Measurements from ENCODE around the gene SFTPB.
"Not testable (repeated sequence)": the region's sequence is repeated elsewhere in the genome, so short reads cannot be mapped to it uniquely, and the experiment has no call there.

The SFTPB gene

DNA sequence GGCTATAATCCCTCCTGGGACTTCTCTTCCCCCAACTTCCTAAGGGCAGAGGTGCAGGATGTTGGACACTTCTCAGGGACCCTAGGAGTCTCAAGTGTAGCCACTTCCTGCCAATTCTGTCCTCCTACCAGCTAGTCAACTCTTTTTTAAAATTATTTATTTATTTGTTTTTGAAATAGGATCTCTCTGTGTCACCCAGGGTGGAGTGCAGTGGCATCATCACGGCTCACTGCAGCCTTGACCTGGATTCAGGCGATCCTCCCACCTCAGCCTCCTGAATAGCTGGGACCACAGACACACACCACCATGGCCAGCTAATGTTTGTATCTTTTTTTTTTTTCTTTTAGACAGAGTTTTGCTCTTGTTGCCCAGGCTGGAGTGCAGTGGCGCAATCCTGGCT lies 11.5 kb downstream of the SFTPB start:
- no peak for DNase-seq (ENCODE audit: low read depth in 2 of 2)

DNA sequence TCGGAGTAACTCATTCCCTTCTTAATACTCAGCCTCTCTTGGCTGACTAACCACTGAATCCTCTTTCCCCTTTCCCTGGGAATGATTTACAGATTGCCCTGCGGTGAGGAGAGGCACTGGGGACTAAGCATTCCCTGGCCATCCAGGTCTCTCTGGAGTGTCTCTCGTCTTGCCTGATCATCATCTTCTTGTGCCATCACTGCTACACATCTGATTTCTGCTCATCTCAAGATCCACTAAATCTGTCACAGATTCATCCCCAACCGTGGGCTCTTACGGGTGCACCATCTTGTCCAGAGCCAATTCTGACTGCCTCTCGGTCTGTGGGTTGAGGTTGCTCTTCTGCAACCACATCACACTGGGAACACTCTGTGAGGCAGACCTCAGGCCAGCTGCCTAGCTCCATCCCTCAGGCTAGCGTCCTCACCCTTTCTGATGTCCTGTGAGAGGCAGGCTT lies 12.0 kb downstream of the SFTPB start:
- no peak for DNase-seq (ENCODE audit: low read depth in 2 of 2)

DNA sequence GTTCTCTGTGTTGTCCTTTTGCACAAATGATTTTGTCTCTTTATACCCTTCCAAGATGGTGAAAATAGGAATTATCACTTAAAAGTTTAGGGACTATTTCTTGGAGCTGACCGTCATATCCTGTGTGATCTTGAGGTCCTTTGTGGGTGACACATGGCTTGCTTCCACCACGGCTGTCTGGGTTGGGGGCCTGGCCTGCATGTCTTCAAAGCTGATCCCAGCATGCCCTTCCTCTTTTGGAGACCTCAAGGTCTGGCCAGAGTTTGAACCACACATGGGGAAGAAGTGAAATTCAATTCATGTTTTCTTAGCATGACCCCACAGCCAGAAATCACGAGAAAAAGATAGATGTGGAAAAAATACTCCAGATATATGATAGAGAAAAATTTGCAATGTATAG lies 14.0 kb downstream of the SFTPB start:
- DNase-seq (ENCODE audit: low read depth in 2 of 2) = no peak

DNA sequence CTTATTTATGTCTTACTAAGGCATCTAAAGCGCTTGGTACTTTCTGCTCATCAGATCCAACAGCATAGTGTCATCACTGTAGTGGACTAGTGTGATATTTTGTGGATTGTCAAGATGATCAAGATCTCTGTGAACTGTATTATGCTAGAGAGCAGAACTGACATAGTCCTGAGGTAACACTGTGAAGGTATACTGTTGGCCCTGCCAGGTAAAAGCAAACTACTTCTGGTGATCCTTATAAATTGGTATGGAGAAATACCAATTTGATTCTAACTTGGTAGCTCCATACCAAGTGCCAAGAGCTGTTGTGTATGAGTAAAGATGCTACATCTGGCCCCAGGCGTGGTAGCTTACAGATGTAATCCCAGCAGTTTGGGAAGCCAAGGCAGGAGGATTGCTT lies 15.9 kb downstream of the SFTPB start:
- no peak for DNase-seq (ENCODE audit: low read depth in 2 of 2)

DNA sequence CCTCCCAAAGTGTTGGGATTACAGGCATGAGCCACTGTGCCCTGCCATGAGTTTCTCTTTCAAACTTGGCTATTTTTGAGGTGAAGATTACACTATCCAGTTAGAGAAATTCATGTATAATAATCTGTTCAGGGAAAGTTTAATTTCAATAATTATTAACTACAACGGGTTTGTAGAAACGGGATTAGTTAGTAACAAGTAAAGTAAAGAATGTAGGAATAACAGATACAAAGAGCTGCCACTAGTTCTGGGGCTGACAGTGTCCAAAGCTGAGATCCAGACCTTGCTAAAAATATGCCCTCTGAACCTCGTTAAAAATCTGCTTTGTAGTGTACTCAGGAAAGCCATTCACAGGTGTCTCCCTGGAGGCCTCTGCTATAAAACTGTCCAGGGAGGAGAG lies 16.9 kb downstream of the SFTPB start:
- DNase-seq (ENCODE audit: low read depth in 2 of 2) = no peak

DNA sequence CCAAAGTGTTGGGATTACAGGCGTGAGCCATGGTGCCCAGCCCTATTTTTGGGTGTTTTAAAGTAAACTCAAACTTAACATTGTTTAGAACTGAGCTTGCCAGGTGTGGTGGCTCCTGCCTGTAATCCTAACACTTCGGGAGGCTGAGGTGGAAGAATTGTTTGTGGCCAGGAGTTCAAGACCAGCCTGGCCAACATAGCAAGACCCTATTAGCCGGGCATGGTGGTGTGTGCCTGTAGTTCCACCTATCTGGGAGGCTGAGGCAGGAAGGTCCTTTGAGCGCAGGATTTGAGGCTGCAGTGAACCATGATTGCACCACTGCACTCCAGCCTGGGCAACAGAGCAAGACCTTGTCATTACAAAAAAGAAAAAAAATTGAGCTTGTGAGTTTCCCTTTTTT lies 17.5 kb downstream of the SFTPB start:
- no peak for DNase-seq (ENCODE audit: low read depth in 2 of 2)

DNA sequence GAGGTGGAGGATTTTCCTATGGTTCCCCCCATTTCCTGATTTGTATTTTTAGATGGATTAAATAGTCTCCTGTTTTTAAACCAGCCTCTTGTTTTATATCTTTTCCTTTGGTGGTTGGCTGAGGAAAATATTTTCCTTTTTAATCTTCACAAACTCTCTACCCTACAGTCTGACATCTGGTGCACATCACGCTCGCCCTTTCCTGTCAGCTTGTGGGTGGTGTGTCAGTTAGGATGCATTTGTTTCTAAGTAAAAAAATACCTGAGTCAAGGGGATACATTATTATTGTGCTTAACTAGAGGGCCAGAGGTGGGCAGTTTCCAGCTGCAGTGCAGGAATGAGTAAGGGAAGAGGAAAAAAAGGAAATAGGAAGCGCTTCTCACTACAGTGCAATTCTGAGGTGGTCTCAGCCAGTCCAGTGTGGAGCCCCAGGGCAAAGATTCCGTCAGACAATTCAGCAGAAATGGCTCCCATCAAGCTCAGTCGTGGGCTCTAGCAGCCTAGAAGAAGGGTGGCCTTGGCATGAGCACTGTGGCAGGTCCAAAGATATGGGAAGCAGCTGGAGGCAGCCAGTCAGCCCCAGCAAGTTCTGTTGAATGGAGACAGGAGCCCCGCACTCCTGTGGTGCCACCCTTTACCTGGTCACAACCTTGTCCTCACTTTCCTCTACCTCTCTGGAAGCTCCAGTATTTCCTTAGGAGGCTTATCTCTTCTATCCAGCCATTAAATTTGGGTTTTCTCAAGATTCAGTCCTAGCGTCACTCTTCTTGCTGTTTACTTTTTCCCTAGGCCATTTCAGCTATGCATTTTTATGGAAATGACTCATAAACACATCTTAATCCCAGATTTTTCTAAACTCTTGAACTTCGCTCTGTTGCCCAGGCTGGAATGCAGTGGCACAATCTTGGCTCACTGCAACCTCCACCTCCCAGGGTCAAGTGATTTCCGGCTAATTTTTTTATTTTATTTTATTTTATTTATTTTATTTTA lies 18.5 kb downstream of the SFTPB start:
- DNase-seq (ENCODE audit: low read depth in 2 of 2) = no peak

DNA sequence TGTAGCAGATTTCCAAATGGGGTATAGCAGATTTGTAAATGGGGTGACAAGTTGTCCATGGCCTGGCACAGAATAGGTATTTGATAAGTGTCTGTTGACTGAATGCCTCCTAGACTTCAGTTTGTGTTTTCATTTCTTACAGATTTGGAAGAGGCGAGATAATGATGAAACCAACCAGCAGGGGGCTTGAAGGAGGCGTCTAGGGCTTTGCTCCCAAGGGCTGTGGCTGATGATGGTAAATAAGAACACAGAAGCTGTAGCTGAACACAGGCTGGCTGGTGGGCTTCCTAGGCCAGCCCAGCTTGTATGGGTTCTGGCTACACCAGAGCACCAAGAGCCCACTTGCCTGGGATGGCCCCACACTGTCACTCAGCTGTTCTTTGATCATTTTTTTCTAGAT lies 19.4 kb downstream of the SFTPB start:
- no peak for DNase-seq (ENCODE audit: low read depth in 2 of 2)

DNA sequence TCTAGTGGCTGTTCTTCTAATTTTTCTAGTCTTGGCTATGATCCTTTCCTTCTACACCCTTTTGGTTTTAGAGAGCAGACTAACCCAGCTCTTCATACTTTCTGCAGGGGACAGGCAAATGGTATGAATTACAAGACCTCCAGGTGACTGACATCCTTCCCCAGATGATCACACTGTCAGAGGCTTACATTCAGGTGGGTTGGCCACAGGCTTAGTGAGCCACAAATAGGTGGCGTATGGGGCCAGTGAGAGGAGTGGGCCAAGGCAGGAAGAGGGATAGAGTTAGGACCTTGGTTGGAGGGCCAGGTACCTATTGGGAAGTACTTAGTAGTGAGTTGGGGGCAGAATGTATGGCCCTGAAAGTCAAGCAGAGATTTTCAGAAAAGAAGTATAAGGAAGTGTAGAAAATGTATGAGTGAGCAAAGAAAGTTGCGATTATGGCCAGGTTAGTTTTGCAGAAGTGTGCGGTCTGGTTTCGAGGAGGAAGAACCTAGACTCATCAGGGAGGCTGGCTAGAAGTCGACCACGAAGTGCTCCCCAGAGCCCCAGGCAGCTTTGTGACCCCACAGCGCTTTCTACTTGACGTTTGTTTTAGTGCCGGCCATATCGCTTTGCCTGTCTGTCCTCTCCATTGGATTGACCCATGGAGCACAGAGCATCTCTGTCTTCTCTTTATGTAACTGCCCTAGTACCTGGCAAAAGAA lies 20.0 kb downstream of the SFTPB start:
- DNase-seq (ENCODE audit: low read depth in 2 of 2) = no peak

DNA sequence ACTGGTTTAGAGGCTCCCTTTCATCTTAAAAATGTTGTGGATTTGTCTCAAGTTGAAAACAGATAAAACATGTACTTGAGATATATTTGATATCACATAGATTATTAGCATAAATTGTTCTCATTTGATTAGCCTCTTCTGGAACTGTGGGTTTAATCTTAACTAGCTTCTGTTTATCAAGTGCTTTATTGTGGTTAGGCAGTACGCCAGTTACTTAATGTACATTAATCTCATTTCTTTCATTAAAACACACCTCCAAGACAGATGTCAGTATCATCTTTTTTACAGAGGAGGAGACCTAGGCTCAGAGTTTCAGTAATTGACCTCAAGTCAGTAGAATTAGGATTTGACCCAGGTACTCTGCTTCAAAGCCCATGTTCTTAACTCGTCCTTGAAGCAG lies 21.8 kb downstream of the SFTPB start:
- no peak for DNase-seq (ENCODE audit: low read depth in 2 of 2)

DNA sequence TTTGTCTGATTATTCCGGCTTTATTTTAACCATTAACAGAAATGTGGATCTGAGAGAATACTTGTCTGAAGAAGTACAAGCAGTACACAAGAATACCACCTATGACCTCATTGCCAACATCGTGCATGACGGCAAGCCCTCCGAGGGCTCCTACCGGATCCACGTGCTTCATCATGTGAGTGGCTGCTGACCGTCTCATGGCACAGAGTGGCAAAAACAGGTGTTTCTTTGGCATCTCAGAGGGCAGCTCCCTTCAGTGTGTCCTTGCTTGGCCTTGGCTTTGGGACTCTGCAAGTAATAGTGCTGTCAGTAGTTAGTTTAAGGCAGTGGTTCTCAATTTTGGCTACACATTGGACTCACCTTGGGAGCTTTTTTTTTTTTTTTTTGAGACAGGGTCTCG lies 23.1 kb downstream of the SFTPB start:
- DNase-seq (ENCODE audit: low read depth in 2 of 2) = no peak

DNA sequence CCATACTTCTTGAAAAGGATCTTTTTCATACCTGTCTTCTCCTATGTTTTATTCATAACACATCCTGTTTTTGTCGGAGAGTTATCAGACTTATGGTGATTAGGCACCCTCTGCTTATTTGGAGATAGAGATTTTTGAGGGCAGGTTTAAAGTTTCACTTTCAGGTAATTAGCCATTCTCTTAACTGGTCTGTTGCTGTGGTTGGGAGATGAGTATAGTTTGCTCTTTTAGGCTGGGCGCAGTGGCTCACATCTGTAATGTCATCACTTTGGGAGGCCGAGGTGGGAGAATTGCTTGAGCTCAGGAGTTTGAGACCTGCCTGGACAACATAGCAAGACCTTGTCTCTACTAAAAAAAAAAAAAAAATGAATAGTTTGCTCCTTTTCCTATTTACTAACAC lies 25.3 kb downstream of the SFTPB start:
- DNase-seq (ENCODE audit: low read depth in 2 of 2) = no peak

DNA sequence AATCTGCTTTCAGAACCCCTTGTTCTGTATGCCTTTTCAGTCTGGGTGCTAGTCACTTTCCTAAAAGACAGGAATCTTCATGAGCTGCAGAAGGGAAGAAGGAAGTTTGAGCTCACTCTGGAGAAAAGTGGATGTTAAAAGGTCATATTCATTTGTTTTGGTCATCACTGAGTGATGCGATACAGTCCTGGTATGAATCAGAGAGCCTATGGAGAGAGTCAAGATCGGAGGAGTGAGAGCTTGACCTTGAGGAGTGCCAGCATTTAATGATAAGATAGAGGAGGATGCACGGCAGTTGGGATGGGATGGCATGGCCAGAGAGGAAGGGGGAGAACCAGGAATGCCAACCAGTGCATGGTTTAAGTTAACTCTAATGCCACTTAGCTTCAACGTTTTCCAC lies 32.4 kb downstream of the SFTPB start:
- DNase-seq (ENCODE audit: low read depth in 2 of 2) = no peak

DNA sequence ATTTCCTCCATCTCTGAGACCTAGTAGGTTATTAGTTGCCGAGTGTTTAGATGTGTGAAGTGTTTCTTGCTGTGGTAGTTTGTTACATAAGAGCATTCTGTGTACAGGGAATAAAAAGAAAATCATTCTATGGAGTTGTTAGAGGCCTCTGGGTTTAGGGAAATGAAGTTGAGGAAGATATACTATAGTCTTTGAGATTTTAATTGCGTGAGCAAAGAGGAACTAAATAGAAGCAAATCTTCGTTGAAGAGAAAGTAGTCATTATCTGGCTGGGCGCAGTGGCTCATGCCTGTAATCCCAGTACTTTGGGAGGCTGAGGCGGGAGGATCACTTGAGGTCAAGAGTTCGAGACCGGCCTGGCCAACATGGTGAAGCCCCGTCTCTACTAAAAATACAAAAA lies 33.0 kb downstream of the SFTPB start:
- DNase-seq (ENCODE audit: low read depth in 2 of 2) = no peak

DNA sequence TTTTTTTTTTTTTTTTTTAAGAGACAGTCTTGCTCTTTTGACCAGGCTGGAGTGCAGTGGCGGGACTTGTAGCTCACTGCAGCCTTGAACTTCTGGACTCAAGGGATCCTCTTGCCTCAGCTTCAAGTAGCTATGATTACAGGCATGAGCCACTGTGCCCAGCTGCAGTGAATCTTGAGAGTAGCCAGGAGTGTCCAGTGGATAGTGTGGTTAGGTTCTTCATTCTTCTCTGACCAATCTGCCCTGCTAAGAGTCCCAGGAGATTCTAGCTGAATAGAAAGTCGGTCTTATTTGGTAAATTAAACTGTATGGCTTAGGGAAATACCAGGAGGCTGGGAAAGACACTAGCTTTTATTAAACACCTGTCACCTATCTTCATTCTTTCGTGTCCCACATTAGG lies 36.7 kb downstream of the SFTPB start:
- DNase-seq (ENCODE audit: low read depth in 2 of 2) = no peak

DNA sequence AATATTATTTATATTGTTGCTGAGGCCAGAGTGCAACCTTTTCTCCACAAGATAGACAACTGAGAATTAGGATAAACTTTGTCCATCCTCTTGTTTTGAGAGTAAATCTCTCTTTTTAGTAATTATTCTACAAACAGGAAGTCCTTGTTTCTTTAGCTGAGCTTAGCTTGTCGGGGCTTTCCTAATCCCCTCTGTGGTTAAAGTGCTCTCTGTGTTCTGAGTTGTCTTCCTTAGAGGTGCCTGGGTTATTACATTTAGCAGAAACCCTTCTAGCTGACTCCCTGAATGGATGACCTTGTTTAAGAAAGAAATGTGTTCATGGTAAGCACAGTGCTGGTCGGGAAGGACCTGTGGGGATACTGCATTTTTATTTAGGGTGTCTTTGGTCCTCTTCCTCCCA lies 39.3 kb downstream of the SFTPB start:
- DNase-seq (ENCODE audit: low read depth in 2 of 2) = no peak

DNA sequence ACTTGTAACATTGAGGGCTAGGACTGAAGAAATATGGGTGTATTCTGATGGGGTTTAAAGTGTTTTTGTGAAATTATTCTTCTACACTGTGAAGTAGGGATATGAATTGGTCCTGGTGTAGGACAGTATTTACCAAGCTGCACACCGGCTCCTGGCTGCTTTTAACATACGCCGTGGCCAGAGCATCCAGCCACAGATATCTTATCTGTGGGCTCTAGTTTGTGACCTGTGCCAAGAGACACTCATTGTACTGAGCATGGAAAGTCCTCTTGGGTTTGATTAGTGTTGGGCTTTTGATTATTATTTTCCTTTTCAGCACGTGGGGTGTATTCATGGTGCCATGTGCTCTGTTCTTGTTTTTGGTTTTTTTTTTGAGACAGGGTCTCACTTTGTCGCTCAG lies 44.0 kb downstream of the SFTPB start:
- DNase-seq (ENCODE audit: low read depth in 2 of 2) = no peak

DNA sequence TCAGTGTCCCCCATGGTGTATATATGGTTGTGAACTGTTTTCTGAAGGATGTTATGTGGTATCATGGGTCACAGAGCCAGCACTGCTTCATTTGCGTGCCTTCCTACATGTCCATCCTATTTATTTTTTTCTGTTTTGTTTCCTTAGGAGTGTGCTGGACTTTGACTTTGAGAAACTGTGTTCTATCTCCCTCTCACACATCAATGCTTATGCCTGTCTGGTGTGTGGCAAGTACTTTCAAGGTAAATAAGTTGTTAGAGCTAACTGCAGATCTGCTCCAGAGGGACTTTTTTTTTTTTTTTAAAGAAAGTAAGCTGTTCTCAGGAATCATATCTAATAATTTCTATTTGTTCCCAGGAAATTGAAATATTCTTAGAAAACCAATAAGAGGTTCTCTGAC lies 46.7 kb downstream of the SFTPB start:
- no peak for DNase-seq (ENCODE audit: low read depth in 2 of 2)

DNA sequence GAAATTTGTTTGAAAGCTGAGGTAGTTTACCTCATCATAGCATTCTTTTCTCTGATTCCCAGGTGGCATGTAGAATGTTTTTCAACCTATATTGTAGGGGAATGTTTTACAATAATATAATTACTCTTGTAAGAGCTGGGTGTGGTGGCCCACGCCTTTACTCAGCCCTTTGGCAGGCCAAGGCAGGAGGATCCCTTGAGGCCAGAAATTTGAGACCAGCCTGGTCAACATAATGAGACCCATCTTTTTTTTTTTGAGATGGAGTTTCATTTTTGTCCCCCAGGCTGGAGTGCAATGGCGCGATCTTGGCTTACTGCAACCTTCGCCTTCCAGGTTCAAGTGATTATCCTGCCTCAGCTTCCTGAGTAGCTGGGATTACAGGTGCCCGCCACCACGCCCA lies 48.4 kb downstream of the SFTPB start:
- no peak for DNase-seq (ENCODE audit: low read depth in 2 of 2)

DNA sequence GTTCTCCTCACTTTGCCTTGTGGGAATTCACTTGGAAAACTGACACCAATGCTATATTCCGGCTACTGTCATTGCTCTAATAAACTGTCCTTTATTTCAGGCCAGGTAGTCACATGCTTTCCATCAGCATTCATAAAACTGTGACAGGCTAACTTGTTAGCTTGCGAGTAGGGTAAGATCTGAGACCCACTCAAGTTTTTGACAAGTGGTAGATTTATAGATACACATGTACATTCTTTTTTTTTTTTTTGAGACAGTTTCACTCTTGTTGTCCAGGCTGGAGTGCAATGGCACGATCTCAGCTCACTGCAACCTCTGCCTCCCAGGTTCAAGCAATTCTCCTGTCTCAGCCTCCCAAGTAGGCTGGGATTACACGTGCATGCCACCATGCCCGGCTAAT lies 50.3 kb downstream of the SFTPB start:
- not testable (repeated sequence) for DNase-seq (ENCODE audit: low read depth in 2 of 2)

DNA sequence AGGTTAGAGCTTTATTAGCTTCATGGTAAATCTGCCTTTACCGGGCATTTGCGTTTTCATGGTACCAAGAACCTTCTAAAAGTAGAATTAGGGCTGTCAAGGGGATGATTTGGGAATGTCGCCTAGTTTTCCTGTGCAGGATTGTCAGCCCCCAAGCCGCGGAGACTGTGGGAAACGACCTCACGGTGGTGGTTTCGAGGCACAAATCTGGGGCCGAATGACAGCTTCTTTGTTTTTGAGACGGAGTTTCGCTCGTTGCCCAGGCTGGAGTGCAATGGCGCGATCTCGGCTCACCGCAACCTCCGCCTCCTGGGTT lies 52.6 kb downstream of the SFTPB start:
- no peak for DNase-seq (ENCODE audit: low read depth in 2 of 2)

DNA sequence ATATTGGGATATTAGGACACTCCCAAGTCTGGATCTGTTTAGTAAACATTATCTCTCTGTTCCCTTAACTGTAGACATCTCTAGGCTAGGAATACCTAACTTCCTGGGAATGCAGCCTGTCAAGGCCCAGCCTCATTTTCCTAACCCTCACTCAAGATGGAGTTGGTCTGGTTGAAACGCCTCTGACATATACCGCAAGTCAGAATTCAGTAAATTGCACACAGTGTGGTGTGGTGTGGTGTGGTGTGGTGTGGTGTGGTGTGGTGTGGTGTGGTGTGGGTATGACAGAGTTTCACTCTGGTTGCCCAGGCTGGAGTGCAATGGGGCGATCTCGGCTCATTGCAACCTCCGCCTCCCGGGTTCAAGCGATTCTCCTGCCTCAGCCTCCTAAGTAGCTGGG lies 53.2 kb downstream of the SFTPB start:
- DNase-seq (ENCODE audit: low read depth in 2 of 2) = not testable (repeated sequence)
